Peyer's patch (tissue), 4 donors: Measurements from ENCODE around the gene TEDC1. TPM values are rescaled to one million over a fixed set of nuclear protein-coding genes. Genes with fewer than 3 reads are reported as not detected.

Experiments used
- DNase-seq, 3 donors: peaks; one replicate each; pipeline ENCODE4 v3.0.0-alpha.2; 2017 to 2019
- H3K27ac ChIP-seq, 4 donors: fragments of 200-600 bp; sonication (generic); one replicate each; pipeline ENCODE4 v1.5.1; 2016 to 2019
- H3K27me3 ChIP-seq, 2 donors: fragments of 200-600 bp; sonication (generic); one replicate each; pipeline ENCODE4 v1.5.1; 2019
- H3K36me3 ChIP-seq, 3 donors: fragments of 200-600 bp; sonication (generic); one replicate each; pipeline ENCODE4 v1.5.1; 2016 to 2019
- H3K4me1 ChIP-seq, 4 donors: fragments of 200-600 bp; sonication (generic); one replicate each; pipeline ENCODE4 v1.5.1; 2016 to 2019
- H3K4me3 ChIP-seq, 4 donors: fragments of 200-600 bp; sonication (generic); 1 replicate in 3 of 4; 2 replicates in 1 of 4; pipeline ENCODE4 v1.5.1; 2016 to 2019; ENCODE audit warnings: mild to moderate bottlenecking in 1 of 4
- H3K9me3 ChIP-seq, 4 donors: fragments of 200-600 bp; sonication (generic); one replicate each; pipeline ENCODE4 v1.5.1; 2016 to 2019; ENCODE audit warnings: mild to moderate bottlenecking in 1 of 4
- POLR2A ChIP-seq, 2 donors: fragments of 450-650 bp; IDR thresholded peaks; one replicate each; pipeline ENCODE4 v1.5.1; 2017; ENCODE audit warnings: antibody characterized with exemption in 2 of 2, mild to moderate bottlenecking in 2 of 2, moderate library complexity in 2 of 2
- total RNA-seq, 4 donors: library from RNA; depleted of rRNA; stranded (reverse); fragments of >200 nt; gene quantifications; one replicate each; pipeline ENCODE4 v1.1.0, GENCODE V29; 2016
- TF ChIP-seq, protein P1 (sequence below), 6 experiments: fragments of 450-650 bp in 4 of 6; fragments of 200-600 bp in 2 of 6; sonication (generic) in 1 of 6; IDR thresholded peaks; one replicate each; pipeline ENCODE4 v1.5.1; 2017 to 2019; ENCODE audit warnings: antibody characterized with exemption in 6 of 6, mild to moderate bottlenecking in 3 of 6, moderate library complexity in 1 of 6

Gene TEDC1
- total RNA-seq, 4 donors from 2014 or later: 7.0 to 42.1 (median 15.1) TPM

DNA sequence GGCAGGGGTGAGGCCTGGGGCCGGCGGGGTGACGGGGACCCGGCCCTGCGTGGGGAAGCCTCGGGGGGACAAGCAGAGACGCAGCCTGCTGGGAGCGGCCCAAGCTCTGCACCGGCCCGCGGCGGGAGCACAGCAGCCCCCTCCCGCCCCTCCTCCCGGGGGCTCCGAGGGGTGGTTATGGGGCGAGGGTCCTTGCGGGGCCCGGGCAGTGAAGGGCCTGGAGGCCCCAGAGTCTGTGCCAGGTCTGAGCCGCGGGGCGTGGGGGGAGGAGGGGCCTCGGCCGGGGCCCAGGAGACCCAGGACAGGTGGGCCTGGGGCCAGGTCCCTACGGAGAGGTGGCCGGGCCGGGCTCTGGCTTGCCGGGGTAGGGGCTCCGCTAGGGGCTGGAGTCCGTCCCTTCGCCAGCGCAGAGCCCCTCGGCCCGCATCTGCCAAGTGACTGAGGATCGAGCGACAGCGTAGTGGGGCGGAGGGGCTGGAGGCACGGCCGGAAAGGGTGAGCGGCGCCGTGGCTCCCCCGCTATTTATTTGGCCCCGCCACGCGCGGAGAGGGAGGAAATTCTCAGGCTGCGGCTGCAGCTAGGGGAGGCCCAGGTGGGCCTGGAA lies 35.8 kb downstream of the TEDC1 start:
- H3K27me3 ChIP-seq: peaks cover 0 to 12% of the 10 kb centered on the region in 2 donors
- TF ChIP-seq POLR2A (IDR thresholded peaks at IDR 0.05): no peak
- TF ChIP-seq, protein P1, sequence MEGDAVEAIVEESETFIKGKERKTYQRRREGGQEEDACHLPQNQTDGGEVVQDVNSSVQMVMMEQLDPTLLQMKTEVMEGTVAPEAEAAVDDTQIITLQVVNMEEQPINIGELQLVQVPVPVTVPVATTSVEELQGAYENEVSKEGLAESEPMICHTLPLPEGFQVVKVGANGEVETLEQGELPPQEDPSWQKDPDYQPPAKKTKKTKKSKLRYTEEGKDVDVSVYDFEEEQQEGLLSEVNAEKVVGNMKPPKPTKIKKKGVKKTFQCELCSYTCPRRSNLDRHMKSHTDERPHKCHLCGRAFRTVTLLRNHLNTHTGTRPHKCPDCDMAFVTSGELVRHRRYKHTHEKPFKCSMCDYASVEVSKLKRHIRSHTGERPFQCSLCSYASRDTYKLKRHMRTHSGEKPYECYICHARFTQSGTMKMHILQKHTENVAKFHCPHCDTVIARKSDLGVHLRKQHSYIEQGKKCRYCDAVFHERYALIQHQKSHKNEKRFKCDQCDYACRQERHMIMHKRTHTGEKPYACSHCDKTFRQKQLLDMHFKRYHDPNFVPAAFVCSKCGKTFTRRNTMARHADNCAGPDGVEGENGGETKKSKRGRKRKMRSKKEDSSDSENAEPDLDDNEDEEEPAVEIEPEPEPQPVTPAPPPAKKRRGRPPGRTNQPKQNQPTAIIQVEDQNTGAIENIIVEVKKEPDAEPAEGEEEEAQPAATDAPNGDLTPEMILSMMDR (IDR thresholded peaks at IDR 0.05): no peak
- H3K9me3 ChIP-seq: no peaks in the 10 kb centered on the region
- peaks cover 0 to 38% (median 30%) of the 10 kb centered on the region in 4 donors for H3K4me1 ChIP-seq
- peak in 1 of 3 donors; percentile 45 for DNase-seq
- H3K4me3 ChIP-seq: peak overlapping the region; percentile 21 to 67 (median 58)
- H3K27ac ChIP-seq: peak overlapping the region in 1 of 4 donors; percentile 17
- no peaks in the 10 kb centered on the region for H3K36me3 ChIP-seq

DNA sequence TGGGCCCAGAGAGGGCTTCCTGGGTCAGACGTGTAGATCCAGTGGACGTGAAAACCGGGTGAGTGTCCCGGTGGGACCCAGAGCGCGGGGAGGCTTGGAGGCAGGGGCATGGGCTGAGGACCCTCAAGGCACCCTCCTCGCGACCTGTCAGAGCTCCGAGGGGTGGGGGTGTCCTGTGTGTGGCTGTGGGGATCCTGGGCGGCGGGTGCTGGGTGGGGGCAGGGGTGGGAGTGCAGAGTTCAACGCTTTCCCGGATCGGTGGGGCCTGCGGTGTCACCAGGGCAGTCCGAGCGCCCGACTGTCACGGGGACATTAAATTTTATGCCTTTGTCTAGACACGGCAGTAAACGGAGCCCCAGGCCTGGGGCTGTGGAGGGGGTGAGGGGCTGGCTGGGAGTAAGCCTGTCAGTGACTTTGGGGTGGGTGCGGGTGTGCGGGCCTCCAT lies 36.4 kb downstream of the TEDC1 start:
- no peak for DNase-seq
- H3K36me3 ChIP-seq: no peaks in the 10 kb centered on the region
- TF ChIP-seq POLR2A (IDR thresholded peaks at IDR 0.05): no peak
- H3K27me3 ChIP-seq: peaks cover 0 to 12% of the 10 kb centered on the region in 2 donors
- peak overlapping the region in 2 of 4 donors; percentile 17 to 50 for H3K27ac ChIP-seq
- H3K4me3 ChIP-seq: peak overlapping the region; percentile 21 to 67 (median 66)
- no peaks in the 10 kb centered on the region for H3K9me3 ChIP-seq
- H3K4me1 ChIP-seq: peaks cover 0 to 43% (median 30%) of the 10 kb centered on the region in 4 donors

DNA sequence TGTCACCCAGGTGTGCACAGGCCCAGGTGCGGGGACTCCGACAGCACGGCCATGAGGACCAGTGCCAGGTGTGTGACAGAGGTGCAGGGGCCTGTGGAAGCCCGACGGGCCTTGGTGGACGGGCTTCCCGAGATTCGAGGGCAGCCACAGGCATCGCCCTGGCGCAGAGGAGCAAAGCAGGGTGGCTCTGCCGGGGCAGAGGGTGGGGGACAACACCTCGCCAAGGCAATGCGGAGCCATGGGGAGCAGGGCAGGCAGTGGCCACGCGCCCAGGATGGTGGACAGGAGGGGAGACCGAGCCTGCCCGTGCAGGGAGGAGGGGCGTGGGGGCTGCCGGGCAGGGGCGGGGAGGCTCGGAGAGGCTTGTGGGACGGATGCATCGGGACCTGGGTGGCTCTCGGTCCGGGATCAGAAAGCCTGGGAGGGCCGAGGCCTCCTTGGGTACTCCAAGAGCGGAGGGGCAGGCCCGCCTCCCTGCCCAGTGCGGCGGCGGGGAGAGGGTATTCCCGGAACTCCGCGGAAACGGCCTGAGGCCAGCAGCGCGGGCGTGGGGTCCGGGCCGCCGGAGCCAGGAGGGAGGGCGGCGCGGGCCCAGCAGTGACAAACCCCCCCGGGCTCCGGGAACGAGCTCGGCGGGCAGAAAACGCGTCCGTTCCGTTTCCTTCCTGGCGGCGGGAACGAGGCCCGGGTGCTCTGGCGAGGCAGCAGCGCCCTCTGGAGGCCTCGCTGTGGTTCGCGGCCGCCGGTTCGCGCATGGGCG lies 37.0 kb downstream of the TEDC1 start:
- peaks cover 0 to 12% of the 10 kb centered on the region in 2 donors for H3K27me3 ChIP-seq
- H3K4me1 ChIP-seq: peaks cover 0 to 49% (median 30%) of the 10 kb centered on the region in 4 donors
- H3K27ac ChIP-seq: peak overlapping the region in 3 of 4 donors; percentile 41 to 73 (median 50)
- TF ChIP-seq, protein P1 (IDR thresholded peaks at IDR 0.05): peak; percentile 59 to 92 (median 89)
- TF ChIP-seq POLR2A (IDR thresholded peaks at IDR 0.05): no peak
- H3K36me3 ChIP-seq: no peaks in the 10 kb centered on the region
- DNase-seq: peak; percentile 70 to 90 (median 83)
- peak overlapping the region; percentile 58 to 67 (median 66) for H3K4me3 ChIP-seq
- H3K9me3 ChIP-seq: no peaks in the 10 kb centered on the region

DNA sequence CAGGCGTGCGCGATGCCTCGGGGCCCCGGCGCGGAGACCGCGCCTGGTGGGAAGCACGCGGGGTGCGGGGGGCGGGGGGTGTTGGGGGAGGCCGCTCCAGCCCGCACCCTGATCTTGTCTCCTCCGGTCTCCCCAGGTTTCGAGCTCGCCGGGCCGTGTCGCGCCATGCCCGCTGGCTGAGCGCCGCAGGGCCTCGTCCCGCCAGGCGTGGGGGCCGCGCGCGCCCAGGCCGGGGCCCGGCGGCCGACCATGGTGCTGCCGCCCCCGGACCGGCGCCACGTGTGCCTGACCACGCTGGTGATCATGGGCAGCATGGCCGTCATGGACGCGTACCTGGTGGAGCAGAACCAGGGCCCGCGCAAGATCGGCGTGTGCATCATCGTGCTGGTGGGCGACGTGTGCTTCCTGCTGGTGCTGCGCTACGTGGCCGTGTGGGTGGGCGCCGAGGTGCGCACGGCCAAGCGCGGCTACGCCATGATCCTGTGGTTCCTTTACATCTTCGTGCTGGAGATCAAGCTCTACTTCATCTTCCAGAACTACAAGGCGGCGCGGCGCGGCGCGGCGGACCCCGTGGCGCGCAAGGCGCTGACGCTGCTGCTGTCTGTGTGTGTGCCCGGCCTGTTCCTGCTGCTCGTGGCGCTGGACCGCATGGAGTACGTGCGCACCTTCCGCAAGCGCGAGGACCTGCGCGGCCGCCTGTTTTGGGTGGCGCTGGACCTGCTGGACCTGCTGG lies 37.7 kb downstream of the TEDC1 start:
- H3K9me3 ChIP-seq: no peaks in the 10 kb centered on the region
- DNase-seq: no peak

DNA sequence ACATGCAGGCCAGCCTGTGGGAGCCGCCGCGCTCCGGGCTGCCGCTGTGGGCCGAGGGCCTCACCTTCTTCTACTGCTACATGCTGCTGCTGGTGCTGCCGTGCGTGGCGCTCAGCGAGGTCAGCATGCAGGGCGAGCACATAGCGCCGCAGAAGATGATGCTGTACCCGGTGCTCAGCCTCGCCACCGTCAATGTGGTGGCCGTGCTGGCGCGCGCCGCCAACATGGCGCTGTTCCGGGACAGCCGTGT lies 38.2 kb downstream of the TEDC1 start:
- Histone ChIP-seq H3K36me3 (no peaks in the 10 kb centered on the region), H3K27ac (peak overlapping the region in 1 of 4 donors; percentile 73), H3K4me3 (peak overlapping the region; percentile 25 to 67 (median 62)), H3K27me3 (peaks cover 0 to 12% of the 10 kb centered on the region in 2 donors), H3K4me1 (peaks cover 0 to 52% (median 30%) of the 10 kb centered on the region in 4 donors), H3K9me3 (no peaks in the 10 kb centered on the region)
- TF ChIP-seq, protein P1 (IDR thresholded peaks at IDR 0.05): no peak
- TF ChIP-seq POLR2A (IDR thresholded peaks at IDR 0.05): no peak
- DNase-seq: no peak

More for the DNA sequence above, 37.7 kb downstream of the TEDC1 start:
- H3K27ac ChIP-seq: peak overlapping the region in 1 of 4 donors; percentile 73
- H3K4me3 ChIP-seq: peak overlapping the region; percentile 58 to 67 (median 66)
- TF ChIP-seq, protein P1 (IDR thresholded peaks at IDR 0.05): no peak
- TF ChIP-seq POLR2A (IDR thresholded peaks at IDR 0.05): no peak
- peaks cover 0 to 12% of the 10 kb centered on the region in 2 donors for H3K27me3 ChIP-seq
- no peaks in the 10 kb centered on the region for H3K36me3 ChIP-seq
- H3K4me1 ChIP-seq: peaks cover 0 to 52% (median 30%) of the 10 kb centered on the region in 4 donors
